PC-3 (cell line): ENCODE data around the gene ARHGAP11A.

Experiments used
- EZH2 ChIP-seq: fragments of 300-600 bp; sonication (generic); IDR thresholded peaks from one replicate; pipeline ENCODE4 v1.6.1; 2017; ENCODE audit warnings: antibody characterized with exemption, mild to moderate bottlenecking, low read length; ENCODE audit not compliant: unreplicated experiment
- EZH2phosphoT487 ChIP-seq: fragments of 300-600 bp; sonication (generic); IDR thresholded peaks from 2 replicates; pipeline ENCODE4 v1.6.1; 2018; ENCODE audit warnings: mild to moderate bottlenecking, antibody characterized with exemption, low read length, borderline replicate concordance
- TF ChIP-seq, protein P1 (sequence below): fragments of 300-600 bp; sonication (generic); conservative IDR thresholded peaks from 2 replicates; pipeline ENCODE4 v1.5.1; 2017; ENCODE audit warnings: antibody characterized with exemption, low read depth, mild to moderate bottlenecking, low read length

- TF ChIP-seq EZH2phosphoT487 (no peak), EZH2 (no peak)
- TF ChIP-seq, protein P1, sequence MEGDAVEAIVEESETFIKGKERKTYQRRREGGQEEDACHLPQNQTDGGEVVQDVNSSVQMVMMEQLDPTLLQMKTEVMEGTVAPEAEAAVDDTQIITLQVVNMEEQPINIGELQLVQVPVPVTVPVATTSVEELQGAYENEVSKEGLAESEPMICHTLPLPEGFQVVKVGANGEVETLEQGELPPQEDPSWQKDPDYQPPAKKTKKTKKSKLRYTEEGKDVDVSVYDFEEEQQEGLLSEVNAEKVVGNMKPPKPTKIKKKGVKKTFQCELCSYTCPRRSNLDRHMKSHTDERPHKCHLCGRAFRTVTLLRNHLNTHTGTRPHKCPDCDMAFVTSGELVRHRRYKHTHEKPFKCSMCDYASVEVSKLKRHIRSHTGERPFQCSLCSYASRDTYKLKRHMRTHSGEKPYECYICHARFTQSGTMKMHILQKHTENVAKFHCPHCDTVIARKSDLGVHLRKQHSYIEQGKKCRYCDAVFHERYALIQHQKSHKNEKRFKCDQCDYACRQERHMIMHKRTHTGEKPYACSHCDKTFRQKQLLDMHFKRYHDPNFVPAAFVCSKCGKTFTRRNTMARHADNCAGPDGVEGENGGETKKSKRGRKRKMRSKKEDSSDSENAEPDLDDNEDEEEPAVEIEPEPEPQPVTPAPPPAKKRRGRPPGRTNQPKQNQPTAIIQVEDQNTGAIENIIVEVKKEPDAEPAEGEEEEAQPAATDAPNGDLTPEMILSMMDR: no peak
Measured at GRCh38 chr15:32646291-32646690, 31.0 kb downstream of the ARHGAP11A start.
